ENCODE measurements around the gene INSYN2B. TPM values are rescaled to one million over a fixed set of nuclear protein-coding genes. Genes with fewer than 3 reads are reported as not detected.

The INSYN2B gene
- total RNA-seq, 2 donors from 2014 or later: 0.75 TPM; not detected in 1

DNA sequence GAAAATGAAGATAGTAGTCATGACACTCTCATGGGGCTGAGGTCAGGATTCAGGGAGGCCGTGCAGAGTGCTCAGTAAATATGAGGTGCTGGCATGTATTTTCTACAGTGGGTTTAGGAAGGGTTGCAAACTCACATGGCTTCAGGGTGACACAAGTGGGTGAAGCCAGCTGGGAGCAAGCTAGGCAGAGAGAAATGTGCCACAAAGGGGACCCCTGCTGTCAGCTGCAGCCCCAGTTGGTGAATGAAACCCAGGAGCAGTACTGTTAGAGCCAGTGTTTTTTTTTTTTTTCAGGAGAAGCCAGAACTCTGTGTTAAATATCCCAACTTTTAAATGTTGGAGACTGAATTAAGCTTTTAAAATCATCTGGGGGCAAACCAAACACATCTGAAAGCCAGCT lies 75.3 kb downstream of the INSYN2B start:
- Histone ChIP-seq H3K27me3 (no peaks in the 10 kb centered on the region), H3K9me3 (no peaks in the 10 kb centered on the region), H3K4me3 (no peak overlapping the region), H3K4me1 (no peaks in the 10 kb centered on the region), H3K27ac (no peak overlapping the region), H3K36me3 (no peaks in the 10 kb centered on the region)
- TF ChIP-seq, protein P1, sequence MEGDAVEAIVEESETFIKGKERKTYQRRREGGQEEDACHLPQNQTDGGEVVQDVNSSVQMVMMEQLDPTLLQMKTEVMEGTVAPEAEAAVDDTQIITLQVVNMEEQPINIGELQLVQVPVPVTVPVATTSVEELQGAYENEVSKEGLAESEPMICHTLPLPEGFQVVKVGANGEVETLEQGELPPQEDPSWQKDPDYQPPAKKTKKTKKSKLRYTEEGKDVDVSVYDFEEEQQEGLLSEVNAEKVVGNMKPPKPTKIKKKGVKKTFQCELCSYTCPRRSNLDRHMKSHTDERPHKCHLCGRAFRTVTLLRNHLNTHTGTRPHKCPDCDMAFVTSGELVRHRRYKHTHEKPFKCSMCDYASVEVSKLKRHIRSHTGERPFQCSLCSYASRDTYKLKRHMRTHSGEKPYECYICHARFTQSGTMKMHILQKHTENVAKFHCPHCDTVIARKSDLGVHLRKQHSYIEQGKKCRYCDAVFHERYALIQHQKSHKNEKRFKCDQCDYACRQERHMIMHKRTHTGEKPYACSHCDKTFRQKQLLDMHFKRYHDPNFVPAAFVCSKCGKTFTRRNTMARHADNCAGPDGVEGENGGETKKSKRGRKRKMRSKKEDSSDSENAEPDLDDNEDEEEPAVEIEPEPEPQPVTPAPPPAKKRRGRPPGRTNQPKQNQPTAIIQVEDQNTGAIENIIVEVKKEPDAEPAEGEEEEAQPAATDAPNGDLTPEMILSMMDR (IDR thresholded peaks at IDR 0.05): no peak
- DNase-seq (ENCODE audit: low spot score): no peak

DNA sequence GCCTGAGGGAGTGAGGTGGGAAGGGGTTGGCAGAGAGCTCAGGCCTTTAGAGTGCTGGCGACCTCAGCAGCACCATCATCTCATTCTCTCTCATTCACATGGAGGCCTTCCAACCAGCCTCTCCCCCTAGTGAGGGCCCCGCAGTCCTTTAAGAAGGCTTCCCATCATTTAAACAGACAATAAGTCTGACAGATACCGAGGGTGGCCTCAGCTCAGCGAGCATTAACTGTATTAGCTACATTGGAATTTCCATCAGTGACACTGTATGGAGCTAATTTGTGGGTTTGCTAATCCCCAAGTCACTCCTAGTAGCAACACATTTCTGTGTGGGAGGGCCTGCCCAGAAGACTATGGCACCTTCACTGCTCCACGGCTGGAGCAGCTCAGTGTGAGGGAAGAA lies 75.8 kb downstream of the INSYN2B start:
- TF ChIP-seq, protein P1 (IDR thresholded peaks at IDR 0.05): no peak
- H3K36me3 ChIP-seq: no peaks in the 10 kb centered on the region
- H3K27me3 ChIP-seq: no peaks in the 10 kb centered on the region
- no peak for DNase-seq (ENCODE audit: low spot score)
- H3K27ac ChIP-seq: no peak overlapping the region
- H3K4me3 ChIP-seq: no peak overlapping the region
- H3K4me1 ChIP-seq: no peaks in the 10 kb centered on the region
- no peaks in the 10 kb centered on the region for H3K9me3 ChIP-seq

DNA sequence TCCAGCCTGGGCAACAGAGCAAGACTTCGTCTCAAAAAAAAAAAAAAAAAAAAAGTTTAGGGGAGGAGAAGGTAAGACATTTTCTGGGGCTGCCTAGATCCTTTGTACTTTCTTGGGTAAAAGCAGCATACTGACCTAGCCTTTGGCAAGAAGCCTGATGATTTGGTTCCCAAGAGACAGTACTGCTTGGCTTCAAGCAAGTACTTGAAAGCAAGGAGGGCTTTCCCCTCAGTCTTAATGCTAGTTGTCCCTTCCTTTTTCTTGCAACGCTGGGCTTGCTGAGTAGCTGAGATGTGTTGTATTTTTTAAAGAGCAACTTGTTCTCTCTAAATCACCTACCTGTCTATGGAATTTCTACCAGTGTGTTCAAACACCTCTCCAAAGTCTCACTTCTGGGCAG lies 76.2 kb downstream of the INSYN2B start:
- TF ChIP-seq, protein P1 (IDR thresholded peaks at IDR 0.05): no peak
- no peaks in the 10 kb centered on the region for H3K9me3 ChIP-seq
- no peak overlapping the region for H3K4me3 ChIP-seq
- no peak overlapping the region for H3K27ac ChIP-seq
- DNase-seq (ENCODE audit: low spot score): no peak
- H3K27me3 ChIP-seq: no peaks in the 10 kb centered on the region
- H3K36me3 ChIP-seq: no peaks in the 10 kb centered on the region
- H3K4me1 ChIP-seq: no peaks in the 10 kb centered on the region

DNA sequence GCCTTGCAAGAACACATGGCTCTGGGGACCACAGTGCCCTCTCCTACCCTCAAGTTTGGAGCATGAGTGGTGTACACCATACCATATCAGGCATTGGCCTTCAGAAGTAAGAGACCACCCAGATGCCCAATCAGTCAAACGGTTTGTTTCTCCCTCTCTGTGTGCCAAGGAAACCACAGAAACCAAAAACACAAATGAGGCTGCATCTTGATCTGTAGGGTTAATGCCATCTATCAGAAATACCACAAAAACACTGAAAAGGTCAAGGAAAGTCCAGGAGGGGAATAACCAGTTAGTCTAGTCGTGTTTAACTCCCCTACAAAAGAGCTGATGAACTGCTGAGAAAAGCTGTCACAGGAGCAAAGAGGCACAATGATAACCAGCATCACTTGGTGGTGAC lies 78.4 kb downstream of the INSYN2B start:
- no peak overlapping the region for H3K4me3 ChIP-seq
- no peaks in the 10 kb centered on the region for H3K36me3 ChIP-seq
- TF ChIP-seq, protein P1 (IDR thresholded peaks at IDR 0.05): no peak
- DNase-seq (ENCODE audit: low spot score): no peak
- no peaks in the 10 kb centered on the region for H3K9me3 ChIP-seq
- H3K4me1 ChIP-seq: no peaks in the 10 kb centered on the region
- no peaks in the 10 kb centered on the region for H3K27me3 ChIP-seq
- H3K27ac ChIP-seq: no peak overlapping the region

DNA sequence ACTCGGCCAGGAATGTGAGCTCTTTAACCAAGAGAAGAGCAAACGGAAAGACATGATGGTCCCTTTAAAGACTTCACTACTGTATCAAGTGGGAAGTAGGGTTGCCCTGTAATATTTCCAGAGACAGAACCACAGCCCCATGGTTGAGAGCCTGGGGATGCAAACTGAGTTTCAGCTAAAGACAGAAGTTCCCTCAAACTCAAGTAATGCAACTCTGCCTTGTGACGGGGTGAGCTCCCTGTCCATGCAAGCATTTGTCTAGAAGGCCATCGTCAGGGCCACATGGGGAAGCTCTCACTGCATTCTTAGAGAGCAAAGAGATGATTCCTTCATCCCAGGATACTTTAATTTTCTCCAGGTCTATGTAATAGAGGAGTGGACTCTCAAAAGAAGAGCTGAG lies 82.8 kb downstream of the INSYN2B start:
- no peak for DNase-seq (ENCODE audit: low spot score)
- no peak overlapping the region for H3K27ac ChIP-seq
- H3K4me3 ChIP-seq: no peak overlapping the region
- H3K27me3 ChIP-seq: no peaks in the 10 kb centered on the region
- no peaks in the 10 kb centered on the region for H3K9me3 ChIP-seq
- TF ChIP-seq, protein P1 (IDR thresholded peaks at IDR 0.05): no peak
- H3K4me1 ChIP-seq: no peaks in the 10 kb centered on the region
- no peaks in the 10 kb centered on the region for H3K36me3 ChIP-seq

DNA sequence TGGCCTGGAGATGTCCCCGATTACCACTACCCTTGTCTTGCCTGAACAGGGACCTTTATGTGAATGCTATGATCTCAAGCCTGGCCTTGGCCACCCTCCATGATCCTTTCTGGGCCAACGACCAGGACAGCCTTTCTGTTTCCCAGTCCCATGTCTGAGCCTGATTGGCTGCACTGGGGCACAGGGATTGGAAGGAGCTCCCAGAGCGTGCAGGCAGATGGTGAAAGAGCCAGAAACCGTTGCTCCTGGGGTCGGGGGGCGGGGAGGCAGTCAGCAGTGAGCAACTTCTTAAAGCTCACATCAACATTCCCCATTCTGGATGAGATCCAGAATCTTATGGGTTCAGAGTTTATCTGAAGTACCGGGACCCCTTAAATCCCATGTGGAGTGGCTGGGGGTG lies 84.4 kb downstream of the INSYN2B start:
- H3K9me3 ChIP-seq: no peaks in the 10 kb centered on the region
- H3K36me3 ChIP-seq: no peaks in the 10 kb centered on the region
- H3K4me3 ChIP-seq: no peak overlapping the region
- TF ChIP-seq, protein P1 (IDR thresholded peaks at IDR 0.05): no peak
- DNase-seq (ENCODE audit: low spot score): no peak
- H3K27me3 ChIP-seq: no peaks in the 10 kb centered on the region
- H3K27ac ChIP-seq: no peak overlapping the region
- H3K4me1 ChIP-seq: no peaks in the 10 kb centered on the region

All from right atrium auricular region (tissue), 2 donors.